Ectodermal cell (in vitro differentiated cells): ENCODE data around the gene ATP6V0C.

Experiments
- H3K27ac ChIP-seq: 2 replicates; pipeline ENCODE4 v1.7.0; 2013; ENCODE audit warnings: mild to moderate bottlenecking, low read depth, low read length; ENCODE audit not compliant: insufficient read depth, poor library complexity, severe bottlenecking
- H3K27me3 ChIP-seq: 2 replicates; pipeline ENCODE4 v1.7.0; 2013; ENCODE audit warnings: mild to moderate bottlenecking, low read length; ENCODE audit not compliant: insufficient read depth, control insufficient read depth, poor library complexity, severe bottlenecking
- H3K36me3 ChIP-seq: one replicate; pipeline ENCODE4 v1.7.0; 2013; ENCODE audit warnings: low read length; ENCODE audit not compliant: control insufficient read depth, insufficient read depth
- H3K4me1 ChIP-seq: one replicate; pipeline ENCODE4 v1.7.0; 2013; ENCODE audit warnings: low read length; ENCODE audit not compliant: control insufficient read depth, insufficient read depth
- H3K4me3 ChIP-seq: 2 replicates; pipeline ENCODE4 v1.7.0; 2013; ENCODE audit warnings: low read depth, low read length, control low read depth; ENCODE audit not compliant: insufficient read depth
- H3K9me3 ChIP-seq: 2 replicates; pipeline ENCODE4 v1.7.0; 2013; ENCODE audit warnings: mild to moderate bottlenecking, low read length, moderate library complexity; ENCODE audit not compliant: control insufficient read depth
- WGBS, 2 experiments: methylation state at CpG; one replicate each; pipeline ENCODE4 v1.1.7; 2013; ENCODE audit warnings: missing lambda C conversion rate in 2 of 2; 5-methylcytosine and 5-hydroxymethylcytosine counted together

Gene ATP6V0C

GRCh38 chr16:2483939-2484897, 29.5 kb upstream of the ATP6V0C start:
- Histone ChIP-seq H3K27ac (no peak overlapping the region), H3K4me1 (peaks cover 4% of the 10 kb centered on the region), H3K4me3 (no peak overlapping the region), H3K36me3 (no peaks in the 10 kb centered on the region), H3K27me3 (no peaks in the 10 kb centered on the region), H3K9me3 (no peaks in the 10 kb centered on the region)
- WGBS, 2 experiments = 93% methylated on average over 16 of the region's 16 CpGs

GRCh38 chr16:2484898-2485508, 28.7 kb upstream of the ATP6V0C start:
- no peak overlapping the region for H3K27ac ChIP-seq
- H3K36me3 ChIP-seq = no peaks in the 10 kb centered on the region
- no peaks in the 10 kb centered on the region for H3K27me3 ChIP-seq
- no peaks in the 10 kb centered on the region for H3K9me3 ChIP-seq
- peaks cover 4% of the 10 kb centered on the region for H3K4me1 ChIP-seq
- 92 to 94% methylated on average over 11 to 13 of the region's 13 CpGs for WGBS, 2 experiments
- no peak overlapping the region for H3K4me3 ChIP-seq

- H3K36me3 ChIP-seq = no peaks in the 10 kb centered on the region
- 93 to 94% methylated on average over 33 of the region's 33 CpGs for WGBS, 2 experiments
- H3K4me1 ChIP-seq = peaks cover 4% of the 10 kb centered on the region
- no peaks in the 10 kb centered on the region for H3K27me3 ChIP-seq
- H3K27ac ChIP-seq = no peak overlapping the region
- no peak overlapping the region for H3K4me3 ChIP-seq
- H3K9me3 ChIP-seq = no peaks in the 10 kb centered on the region
Measured at GRCh38 chr16:2485811-2486507, 27.8 kb upstream of the ATP6V0C start.

- WGBS, 2 experiments = 73 to 74% methylated on average over 29 of the region's 29 CpGs
- H3K27ac ChIP-seq = no peak overlapping the region
- H3K4me1 ChIP-seq = peaks cover 4% of the 10 kb centered on the region
- no peaks in the 10 kb centered on the region for H3K27me3 ChIP-seq
- no peaks in the 10 kb centered on the region for H3K36me3 ChIP-seq
- no peak overlapping the region for H3K4me3 ChIP-seq
- H3K9me3 ChIP-seq = no peaks in the 10 kb centered on the region
Measured at GRCh38 chr16:2486645-2487516, 26.9 kb upstream of the ATP6V0C start.

GRCh38 chr16:2487517-2487842, 26.3 kb upstream of the ATP6V0C start:
- H3K36me3 ChIP-seq = no peaks in the 10 kb centered on the region
- WGBS, 2 experiments = 90 to 93% methylated on average over 8 of the region's 8 CpGs
- peaks cover 4% of the 10 kb centered on the region for H3K4me1 ChIP-seq
- H3K9me3 ChIP-seq = no peaks in the 10 kb centered on the region
- H3K27me3 ChIP-seq = no peaks in the 10 kb centered on the region
- no peak overlapping the region for H3K4me3 ChIP-seq
- H3K27ac ChIP-seq = no peak overlapping the region

- no peaks in the 10 kb centered on the region for H3K9me3 ChIP-seq
- H3K4me3 ChIP-seq = no peak overlapping the region
- no peaks in the 10 kb centered on the region for H3K27me3 ChIP-seq
- no peaks in the 10 kb centered on the region for H3K36me3 ChIP-seq
- peaks cover 4% of the 10 kb centered on the region for H3K4me1 ChIP-seq
- WGBS, 2 experiments = 92% methylated on average over 13 to 15 of the region's 15 CpGs
- H3K27ac ChIP-seq = no peak overlapping the region
Measured at GRCh38 chr16:2487903-2488531, 25.7 kb upstream of the ATP6V0C start.

GRCh38 chr16:2489581-2489980, 24.2 kb upstream of the ATP6V0C start:
- H3K36me3 ChIP-seq = no peaks in the 10 kb centered on the region
- 94% methylated on average over 16 of the region's 16 CpGs for WGBS, 2 experiments
- no peaks in the 10 kb centered on the region for H3K27me3 ChIP-seq
- no peak overlapping the region for H3K4me3 ChIP-seq
- H3K4me1 ChIP-seq = peaks cover 4% of the 10 kb centered on the region
- no peak overlapping the region for H3K27ac ChIP-seq
- H3K9me3 ChIP-seq = no peaks in the 10 kb centered on the region

GRCh38 chr16:2490190-2491105, 23.3 kb upstream of the ATP6V0C start:
- Histone ChIP-seq H3K36me3 (no peaks in the 10 kb centered on the region), H3K4me1 (peaks cover 4% of the 10 kb centered on the region), H3K27ac (no peak overlapping the region), H3K4me3 (no peak overlapping the region), H3K27me3 (no peaks in the 10 kb centered on the region), H3K9me3 (no peaks in the 10 kb centered on the region)
- 92 to 94% methylated on average over 23 of the region's 23 CpGs for WGBS, 2 experiments

GRCh38 chr16:2492292-2492691, 21.5 kb upstream of the ATP6V0C start:
- H3K4me3 ChIP-seq = no peak overlapping the region
- no peak overlapping the region for H3K27ac ChIP-seq
- H3K27me3 ChIP-seq = no peaks in the 10 kb centered on the region
- no peaks in the 10 kb centered on the region for H3K9me3 ChIP-seq
- peaks cover 3% of the 10 kb centered on the region for H3K36me3 ChIP-seq
- WGBS, 2 experiments = 95 to 96% methylated on average over 13 of the region's 13 CpGs
- no peaks in the 10 kb centered on the region for H3K4me1 ChIP-seq
